Panc1 (cell line): ENCODE data around the gene IFI44.

Experiments used
- POLR2AphosphoS5 ChIP-seq: IDR thresholded peaks from 2 replicates; pipeline ENCODE4 v1.6.1; 2012; ENCODE audit warnings: mild to moderate bottlenecking, low read depth, low read length, moderate library complexity
- SIN3A ChIP-seq: IDR thresholded peaks from 2 replicates; pipeline ENCODE4 v1.6.1; 2012; ENCODE audit warnings: low read depth, mild to moderate bottlenecking, low read length, moderate library complexity, borderline replicate concordance; ENCODE audit not compliant: insufficient read depth
- TF ChIP-seq, protein P1 (sequence below): fragments of 450-650 bp; IDR thresholded peaks from 2 replicates; pipeline ENCODE4 v1.5.1; 2017; ENCODE audit warnings: mild to moderate bottlenecking

DNA sequence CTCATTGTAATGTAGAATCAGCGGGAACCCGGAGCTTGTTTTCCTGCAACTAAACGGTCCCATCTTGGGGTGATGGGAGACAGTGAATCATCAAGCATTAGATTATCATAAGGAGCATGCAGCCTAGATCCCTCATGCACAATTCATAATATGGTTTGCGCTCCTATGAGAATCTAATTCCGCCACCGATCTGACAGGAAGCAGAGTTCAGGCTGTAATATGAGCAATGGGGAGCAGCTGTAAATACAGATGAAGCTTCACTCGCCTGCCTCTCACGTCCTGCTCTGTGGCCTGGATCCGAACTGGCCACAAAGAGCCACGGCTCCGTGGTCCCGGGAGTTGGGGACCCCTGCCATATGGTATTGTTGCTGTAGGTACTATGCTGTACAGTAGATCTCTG, 1.6 kb downstream of the IFI44 start:
- TF ChIP-seq, protein P1, sequence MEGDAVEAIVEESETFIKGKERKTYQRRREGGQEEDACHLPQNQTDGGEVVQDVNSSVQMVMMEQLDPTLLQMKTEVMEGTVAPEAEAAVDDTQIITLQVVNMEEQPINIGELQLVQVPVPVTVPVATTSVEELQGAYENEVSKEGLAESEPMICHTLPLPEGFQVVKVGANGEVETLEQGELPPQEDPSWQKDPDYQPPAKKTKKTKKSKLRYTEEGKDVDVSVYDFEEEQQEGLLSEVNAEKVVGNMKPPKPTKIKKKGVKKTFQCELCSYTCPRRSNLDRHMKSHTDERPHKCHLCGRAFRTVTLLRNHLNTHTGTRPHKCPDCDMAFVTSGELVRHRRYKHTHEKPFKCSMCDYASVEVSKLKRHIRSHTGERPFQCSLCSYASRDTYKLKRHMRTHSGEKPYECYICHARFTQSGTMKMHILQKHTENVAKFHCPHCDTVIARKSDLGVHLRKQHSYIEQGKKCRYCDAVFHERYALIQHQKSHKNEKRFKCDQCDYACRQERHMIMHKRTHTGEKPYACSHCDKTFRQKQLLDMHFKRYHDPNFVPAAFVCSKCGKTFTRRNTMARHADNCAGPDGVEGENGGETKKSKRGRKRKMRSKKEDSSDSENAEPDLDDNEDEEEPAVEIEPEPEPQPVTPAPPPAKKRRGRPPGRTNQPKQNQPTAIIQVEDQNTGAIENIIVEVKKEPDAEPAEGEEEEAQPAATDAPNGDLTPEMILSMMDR, result no peak
- TF ChIP-seq SIN3A (no peak), POLR2AphosphoS5 (no peak)
